Stimulated activated CD4-positive, alpha-beta T cell treated with anti-CD3 and anti-CD28 coated beads, TNF-alpha, amount 100 ng/mL, for 1 hour (primary cell): Measurements from ENCODE around the gene HOXC13.

Experiments used
- DNase-seq, 3 donors: peaks; one replicate each; pipeline ENCODE4 v3.0.0-alpha.2; 2020; ENCODE audit warnings: low read depth in 3 of 3, low spot score in 1 of 3

HOXC13 gene

GRCh38 chr12:53937596-53938325, 870 bp upstream of the HOXC13 start:
- no peak for DNase-seq

GRCh38 chr12:53939141-53940108, 794 bp downstream of the HOXC13 start:
- DNase-seq: no peak

- no peak for DNase-seq
Measured at GRCh38 chr12:53940443-53941014, 1.9 kb downstream of the HOXC13 start.

GRCh38 chr12:53941187-53941586, 2.6 kb downstream of the HOXC13 start:
- no peak for DNase-seq

- DNase-seq: no peak
Measured at GRCh38 chr12:53941750-53942149, 3.1 kb downstream of the HOXC13 start.

GRCh38 chr12:53942467-53942997, 3.9 kb downstream of the HOXC13 start:
- DNase-seq: no peak

- DNase-seq: no peak
Measured at GRCh38 chr12:53944209-53944608, 5.6 kb downstream of the HOXC13 start.

- DNase-seq: no peak
Measured at GRCh38 chr12:53944907-53945847, 6.5 kb downstream of the HOXC13 start.

- no peak for DNase-seq
Measured at GRCh38 chr12:53947743-53948142, 9.1 kb downstream of the HOXC13 start.

- no peak for DNase-seq
Measured at GRCh38 chr12:53948650-53949593, 10.3 kb downstream of the HOXC13 start.

- no peak for DNase-seq
Measured at GRCh38 chr12:53949631-53950436, 11.2 kb downstream of the HOXC13 start.

GRCh38 chr12:53950437-53950773, 11.8 kb downstream of the HOXC13 start:
- no peak for DNase-seq

- no peak for DNase-seq
Measured at GRCh38 chr12:53950789-53951576, 12.4 kb downstream of the HOXC13 start.

- DNase-seq: no peak
Measured at GRCh38 chr12:53951577-53952334, 13.1 kb downstream of the HOXC13 start.

GRCh38 chr12:53952335-53952694, 13.7 kb downstream of the HOXC13 start:
- DNase-seq: no peak

GRCh38 chr12:53952871-53953734, 14.5 kb downstream of the HOXC13 start:
- DNase-seq: no peak
